Measurements from ENCODE around the gene SMIM7. TPM values are rescaled to one million over a fixed set of nuclear protein-coding genes. Genes with fewer than 3 reads are reported as not detected.
A peak's percentile ranks its signal among the peaks of the same experiment; 100 is the strongest.
"Not testable (repeated sequence)": the region's sequence is repeated elsewhere in the genome, so short reads cannot be mapped to it uniquely, and the experiment has no call there.

The SMIM7 gene
- total RNA-seq, 1 experiment from 2014 or later, result 69.3 TPM

- Mint-ChIP-seq H3K36me3 (ENCODE audit: insufficient read depth, unreplicated experiment) (peaks cover 4% of the 10 kb centered on the region), H3K9me3 (ENCODE audit: unreplicated experiment) (no peaks in the 10 kb centered on the region), H3K27ac (ENCODE audit: low read depth, unreplicated experiment) (no peak overlapping the region), H3K4me3 (ENCODE audit: unreplicated experiment) (no peak overlapping the region), H3K4me1 (ENCODE audit: insufficient read depth, unreplicated experiment) (peaks cover 11% of the 10 kb centered on the region), H3K27me3 (ENCODE audit: insufficient read depth, unreplicated experiment) (no peaks in the 10 kb centered on the region)
- POLR2A ChIA-PET, result no interaction called here
- no TSS peak for BruUV-seq (replicated peaks)
- TF ChIP-seq CTCF (IDR thresholded peaks at IDR 0.05; ENCODE audit: unreplicated experiment), result no peak
- intact Hi-C loops (cut with micrococcal nuclease), result no loop called here
- CTCF ChIA-PET, result interaction anchor here (1.3 kb wide), 1 partner anchor 372 kb away, joined by 3 read pairs; no protein-coding TSS in a partner anchor
- no peak for DNase-seq (ENCODE audit: unreplicated experiment)
Measured at GRCh38 chr19:16679811-16680210, 19.9 kb upstream of the SMIM7 start.

- peaks cover 5% of the 10 kb centered on the region for H3K4me1 Mint-ChIP-seq (ENCODE audit: insufficient read depth, unreplicated experiment)
- intact Hi-C loops (cut with micrococcal nuclease), result no loop called here
- no peaks in the 10 kb centered on the region for H3K27me3 Mint-ChIP-seq (ENCODE audit: insufficient read depth, unreplicated experiment)
- POLR2A ChIA-PET, result no interaction called here
- no TSS peak for BruUV-seq (replicated peaks)
- H3K4me3 Mint-ChIP-seq (ENCODE audit: unreplicated experiment), result no peak overlapping the region
- H3K9me3 Mint-ChIP-seq (ENCODE audit: unreplicated experiment), result no peaks in the 10 kb centered on the region
- peaks cover 4% of the 10 kb centered on the region for H3K36me3 Mint-ChIP-seq (ENCODE audit: insufficient read depth, unreplicated experiment)
- no peak overlapping the region for H3K27ac Mint-ChIP-seq (ENCODE audit: low read depth, unreplicated experiment)
- TF ChIP-seq CTCF (IDR thresholded peaks at IDR 0.05; ENCODE audit: unreplicated experiment), result no peak
- CTCF ChIA-PET, result no interaction called here
- DNase-seq (ENCODE audit: unreplicated experiment), result peak; percentile 22
Measured at GRCh38 chr19:16678498-16678897, 18.6 kb upstream of the SMIM7 start.

- Mint-ChIP-seq H3K36me3 (ENCODE audit: insufficient read depth, unreplicated experiment) (peaks cover 4% of the 10 kb centered on the region), H3K9me3 (ENCODE audit: unreplicated experiment) (no peaks in the 10 kb centered on the region), H3K4me3 (ENCODE audit: unreplicated experiment) (no peak overlapping the region), H3K27me3 (ENCODE audit: insufficient read depth, unreplicated experiment) (no peaks in the 10 kb centered on the region), H3K4me1 (ENCODE audit: insufficient read depth, unreplicated experiment) (peaks cover 5% of the 10 kb centered on the region), H3K27ac (ENCODE audit: low read depth, unreplicated experiment) (no peak overlapping the region)
- ChIA-PET CTCF (no interaction called here), POLR2A (interaction anchor here (0.6 to 1.4 kb wide), 3 partner anchors 9 to 49 kb away, joined by 3 to 5 read pairs (median 3); no protein-coding TSS in a partner anchor)
- intact Hi-C loops (cut with micrococcal nuclease), result no loop called here
- no peak for TF ChIP-seq CTCF (IDR thresholded peaks at IDR 0.05; ENCODE audit: unreplicated experiment)
- BruUV-seq (replicated peaks), result no TSS peak
- no peak for DNase-seq (ENCODE audit: unreplicated experiment)
Measured at GRCh38 chr19:16677055-16677454, 17.1 kb upstream of the SMIM7 start.

GRCh38 chr19:16676101-16676798 is 16.3 kb upstream of the SMIM7 start:
- intact Hi-C loops (cut with micrococcal nuclease), result no loop called here
- POLR2A ChIA-PET, result interaction anchor here (1.4 kb wide), 1 partner anchor 13 kb away, joined by 3 read pairs; no protein-coding TSS in a partner anchor
- DNase-seq (ENCODE audit: unreplicated experiment), result peak; percentile 15
- Mint-ChIP-seq H3K9me3 (ENCODE audit: unreplicated experiment) (no peaks in the 10 kb centered on the region), H3K27me3 (ENCODE audit: insufficient read depth, unreplicated experiment) (no peaks in the 10 kb centered on the region), H3K4me3 (ENCODE audit: unreplicated experiment) (no peak overlapping the region), H3K36me3 (ENCODE audit: insufficient read depth, unreplicated experiment) (peaks cover 4% of the 10 kb centered on the region), H3K4me1 (ENCODE audit: insufficient read depth, unreplicated experiment) (peaks cover 5% of the 10 kb centered on the region), H3K27ac (ENCODE audit: low read depth, unreplicated experiment) (no peak overlapping the region)
- no TSS peak for BruUV-seq (replicated peaks)
- no peak for TF ChIP-seq CTCF (IDR thresholded peaks at IDR 0.05; ENCODE audit: unreplicated experiment)
- CTCF ChIA-PET, result no interaction called here

GRCh38 chr19:16673839-16674238 is 13.9 kb upstream of the SMIM7 start:
- H3K27me3 Mint-ChIP-seq (ENCODE audit: insufficient read depth, unreplicated experiment); BruUV-seq (replicated peaks); intact Hi-C loops (cut with micrococcal nuclease); H3K4me3 Mint-ChIP-seq (ENCODE audit: unreplicated experiment); H3K27ac Mint-ChIP-seq (ENCODE audit: low read depth, unreplicated experiment); H3K4me1 Mint-ChIP-seq (ENCODE audit: insufficient read depth, unreplicated experiment); DNase-seq (ENCODE audit: unreplicated experiment); H3K9me3 Mint-ChIP-seq (ENCODE audit: unreplicated experiment); H3K36me3 Mint-ChIP-seq (ENCODE audit: insufficient read depth, unreplicated experiment); CTCF ChIA-PET: not testable (repeated sequence)
- POLR2A ChIA-PET, result interaction anchor here (0.6 kb wide), 1 partner anchor 226 kb away, joined by 4 read pairs; no protein-coding TSS in a partner anchor
